GM12873 (cell line): ENCODE measurements around the gene DGKZ.

Source experiments
- CTCF ChIP-seq: IDR thresholded peaks from 2 replicates; pipeline ENCODE4 v1.5.1; 2012; ENCODE audit warnings: low read depth, mild to moderate bottlenecking, moderate library complexity, low read length, control low read depth; ENCODE audit not compliant: insufficient read depth; ENCODE audit errors: missing control alignments

The DGKZ gene

GRCh38 chr11:46360878-46361277 is 13.6 kb downstream of the DGKZ start:
- TF ChIP-seq CTCF = no peak

GRCh38 chr11:46361283-46362155 is 14.3 kb downstream of the DGKZ start:
- TF ChIP-seq CTCF = no peak

GRCh38 chr11:46362156-46363030 is 15.1 kb downstream of the DGKZ start:
- no peak for TF ChIP-seq CTCF

- TF ChIP-seq CTCF = no peak
Measured at GRCh38 chr11:46363031-46363407, 15.8 kb downstream of the DGKZ start.

- no peak for TF ChIP-seq CTCF
Measured at GRCh38 chr11:46363455-46364005, 16.3 kb downstream of the DGKZ start.

- no peak for TF ChIP-seq CTCF
Measured at GRCh38 chr11:46364056-46364455, 16.8 kb downstream of the DGKZ start.

- TF ChIP-seq CTCF = no peak
Measured at GRCh38 chr11:46364791-46365190, 17.5 kb downstream of the DGKZ start.
